Kidney (tissue), 14 donors: ENCODE results near the gene HOGA1. TPM values are rescaled to one million over a fixed set of nuclear protein-coding genes. Genes with fewer than 3 reads are reported as not detected.

Experiments used
- DNase-seq, 5 donors: peaks; one replicate each; pipeline ENCODE4 v3.0.0-alpha.2; 2013 to 2020
- FAIRE-seq: peaks from 2 replicates; lab custom pipeline; 2012; peaks lifted over from hg19 to GRCh38; lab: Jason Lieb, UNC
- H3K27ac ChIP-seq, 2 donors: one replicate each; pipeline ENCODE4 v1.7.0; 2013; ENCODE audit warnings: low read depth in 2 of 2, low read length in 2 of 2, inconsistent platforms in 1 of 2
- H3K27me3 ChIP-seq: one replicate; pipeline ENCODE4 v1.7.1; 2013; ENCODE audit warnings: low read length, inconsistent platforms; ENCODE audit not compliant: control insufficient read depth, insufficient read depth
- H3K36me3 ChIP-seq, 3 donors: one replicate each; pipeline versions ENCODE4 v1.7.0 to v1.7.1; 2013; ENCODE audit warnings: low read length in 3 of 3, control low read depth in 1 of 3, inconsistent platforms in 1 of 3; ENCODE audit not compliant: insufficient read depth in 3 of 3, control insufficient read depth in 2 of 3
- H3K4me1 ChIP-seq, 3 donors: one replicate each; pipeline versions ENCODE4 v1.7.0 to v1.7.1; 2013; ENCODE audit warnings: low read length in 3 of 3, inconsistent platforms in 1 of 3, low read depth in 1 of 3; ENCODE audit not compliant: control insufficient read depth in 2 of 3, insufficient read depth in 2 of 3
- H3K4me3 ChIP-seq, 3 donors: one replicate each; pipeline versions ENCODE4 v1.7.0 to v1.8.1; 2013; ENCODE audit warnings: low read length in 3 of 3, control low read depth in 1 of 3, inconsistent platforms in 1 of 3
- H3K9ac ChIP-seq, 3 donors: one replicate each; pipeline versions ENCODE4 v1.7.0 to v1.7.1; 2013; ENCODE audit warnings: low read length in 3 of 3, control low read depth in 1 of 3, inconsistent platforms in 1 of 3
- H3K9me3 ChIP-seq, 3 donors: one replicate each; pipeline versions ENCODE4 v1.7.0 to v1.7.1; 2013; ENCODE audit warnings: low read length in 3 of 3, control low read depth in 1 of 3, inconsistent platforms in 1 of 3; ENCODE audit not compliant: control insufficient read depth in 2 of 3, insufficient read depth in 1 of 3
- intact Hi-C: fragments of 100-400 bp; cut with DNase I; formaldehyde crosslinking; loops from one replicate; pipeline ENCODE4 v1.11.1; 2022
- polyA plus RNA-seq: library from polyadenylated mRNA; stranded (reverse); fragments of 350-450 nt; fragmentation: Illumina TruSeq; extraction: RNeasy Lipid Tissue Mini Kit (QIAGEN cat#74804); gene quantifications from one replicate; pipeline ENCODE4 v1.2.3, GENCODE V29; 2014; ENCODE audit warnings: low read depth, low replicate concordance; ENCODE audit not compliant: insufficient read depth
- total RNA-seq: library from RNA; stranded (reverse); fragmentation: NEBNext Ultra II Directional; extraction: Animal tissue kit (Norgen Biotek cat#: 25700); gene quantifications from one replicate; pipeline ENCODE4 v1.2.1, GENCODE V29; 2021
- TF ChIP-seq, protein P1 (sequence below): IDR thresholded peaks from 3 replicates; pipeline ENCODE4 v1.5.1; 2012; ENCODE audit warnings: mild to moderate bottlenecking, moderate library complexity, borderline replicate concordance; ENCODE audit not compliant: insufficient read depth; ENCODE audit errors: extremely low read depth
- donor health status: control.
- donor health status: control.
- donor health status: control.
- donor health status: control.
- donor health status: control.
- donor health status: DM: yes; HTN: yes; CAD: no.
- donor health status: Normal renal cell carcinoma (clear cell type).

Gene HOGA1
- total and polyA plus RNA-seq, 2 donors from 2014 or later, result 28.8 to 100 TPM

DNA sequence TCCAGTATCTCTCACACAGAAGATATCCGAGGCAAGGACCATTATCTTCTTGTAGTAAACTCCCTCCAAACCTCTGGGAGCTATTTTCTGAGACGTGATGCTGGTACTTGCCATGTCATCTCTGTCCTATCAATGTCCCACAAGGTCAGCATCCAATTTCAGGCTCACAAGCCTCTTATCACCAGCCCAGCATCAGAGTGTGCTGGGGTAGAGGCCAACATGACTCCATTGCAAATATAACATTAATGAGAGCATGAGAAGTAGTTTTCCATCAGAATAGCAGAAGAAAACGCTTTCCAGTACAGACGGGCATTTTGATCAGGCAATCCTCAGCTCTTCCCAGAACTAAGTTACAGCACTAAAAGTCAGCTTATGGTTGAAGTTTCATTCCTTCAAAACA is 43.5 kb downstream of the HOGA1 start:
- DNase-seq (no peak), FAIRE-seq (no peak)
- intact Hi-C loops, result no loop called here
- Histone ChIP-seq H3K36me3 (no peaks in the 10 kb centered on the region), H3K27ac (no peak overlapping the region), H3K4me1 (peaks cover 0 to 7% (median 5%) of the 10 kb centered on the region in 3 donors), H3K9me3 (no peaks in the 10 kb centered on the region), H3K27me3 (no peaks in the 10 kb centered on the region), H3K9ac (no peak overlapping the region), H3K4me3 (no peak overlapping the region)
- TF ChIP-seq, protein P1, sequence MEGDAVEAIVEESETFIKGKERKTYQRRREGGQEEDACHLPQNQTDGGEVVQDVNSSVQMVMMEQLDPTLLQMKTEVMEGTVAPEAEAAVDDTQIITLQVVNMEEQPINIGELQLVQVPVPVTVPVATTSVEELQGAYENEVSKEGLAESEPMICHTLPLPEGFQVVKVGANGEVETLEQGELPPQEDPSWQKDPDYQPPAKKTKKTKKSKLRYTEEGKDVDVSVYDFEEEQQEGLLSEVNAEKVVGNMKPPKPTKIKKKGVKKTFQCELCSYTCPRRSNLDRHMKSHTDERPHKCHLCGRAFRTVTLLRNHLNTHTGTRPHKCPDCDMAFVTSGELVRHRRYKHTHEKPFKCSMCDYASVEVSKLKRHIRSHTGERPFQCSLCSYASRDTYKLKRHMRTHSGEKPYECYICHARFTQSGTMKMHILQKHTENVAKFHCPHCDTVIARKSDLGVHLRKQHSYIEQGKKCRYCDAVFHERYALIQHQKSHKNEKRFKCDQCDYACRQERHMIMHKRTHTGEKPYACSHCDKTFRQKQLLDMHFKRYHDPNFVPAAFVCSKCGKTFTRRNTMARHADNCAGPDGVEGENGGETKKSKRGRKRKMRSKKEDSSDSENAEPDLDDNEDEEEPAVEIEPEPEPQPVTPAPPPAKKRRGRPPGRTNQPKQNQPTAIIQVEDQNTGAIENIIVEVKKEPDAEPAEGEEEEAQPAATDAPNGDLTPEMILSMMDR, result no peak

DNA sequence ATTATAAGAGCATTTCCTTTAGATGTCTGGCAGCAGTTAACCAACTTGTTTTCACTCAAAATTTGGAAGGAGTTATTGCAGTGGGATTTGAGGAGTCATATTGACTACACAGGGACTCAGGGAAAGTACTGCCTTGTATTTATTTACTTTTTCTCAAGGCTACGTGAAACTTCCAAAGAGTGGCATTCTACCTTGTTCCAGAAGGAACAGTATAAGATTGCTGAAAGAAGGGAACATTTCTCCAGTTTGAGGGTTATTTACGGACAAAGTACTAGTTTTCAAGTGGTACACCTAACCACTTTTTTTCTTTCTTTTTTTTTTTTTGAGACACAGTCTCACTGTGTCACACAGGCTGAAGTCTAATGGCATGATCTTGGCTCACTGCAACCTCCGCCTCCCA is 44.0 kb downstream of the HOGA1 start:
- DNase-seq, result no peak
- Histone ChIP-seq H3K9me3 (no peaks in the 10 kb centered on the region), H3K27me3 (no peaks in the 10 kb centered on the region), H3K4me3 (no peak overlapping the region), H3K4me1 (peaks cover 0 to 5% (median 4%) of the 10 kb centered on the region in 3 donors), H3K27ac (no peak overlapping the region), H3K9ac (no peak overlapping the region), H3K36me3 (no peaks in the 10 kb centered on the region)
- intact Hi-C loops, result no loop called here
- TF ChIP-seq, protein P1, result no peak
- no peak for FAIRE-seq

DNA sequence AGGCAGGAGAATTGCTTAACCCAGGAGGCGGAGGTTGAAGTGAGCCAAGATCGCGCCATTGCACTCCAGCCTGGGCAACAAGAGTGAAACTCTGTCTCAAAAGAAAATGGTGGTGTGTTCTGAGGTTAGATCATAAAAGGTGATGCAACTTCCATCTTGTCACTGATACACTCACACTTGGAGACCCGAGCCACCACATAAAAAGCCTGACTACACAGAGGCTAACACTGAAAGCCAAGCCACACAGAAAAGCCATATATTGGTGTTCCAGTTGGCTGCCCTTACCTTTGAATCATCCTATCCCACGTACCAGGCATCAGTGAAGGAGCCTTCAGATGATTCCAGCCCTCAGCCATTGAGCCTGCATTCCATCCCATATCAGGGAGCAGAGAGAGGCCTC is 45.1 kb downstream of the HOGA1 start:
- TF ChIP-seq, protein P1, result no peak
- intact Hi-C loops, result no loop called here
- Histone ChIP-seq H3K9me3 (no peaks in the 10 kb centered on the region), H3K9ac (no peak overlapping the region), H3K36me3 (no peaks in the 10 kb centered on the region), H3K4me3 (no peak overlapping the region), H3K27ac (no peak overlapping the region), H3K4me1 (peaks cover 0 to 7% (median 0%) of the 10 kb centered on the region in 3 donors), H3K27me3 (no peaks in the 10 kb centered on the region)
- FAIRE-seq, result no peak
- no peak for DNase-seq

DNA sequence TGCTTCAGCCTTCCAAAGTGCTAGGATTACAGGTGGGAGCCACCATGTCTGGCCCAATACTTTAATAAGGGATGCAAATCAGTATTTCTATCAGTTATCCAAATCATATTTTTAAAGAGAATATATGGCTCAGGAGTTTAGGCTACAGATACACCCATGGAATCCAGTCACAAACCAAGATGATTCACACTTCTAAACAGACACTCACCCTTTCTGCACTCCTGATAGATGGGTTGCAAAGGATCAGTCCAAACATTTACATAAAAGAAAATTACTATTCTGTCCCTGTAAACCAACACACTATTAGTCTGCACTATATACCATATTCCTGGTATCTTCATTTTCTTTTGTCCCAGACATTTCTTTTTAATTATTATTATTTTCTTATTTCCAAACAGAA is 46.9 kb downstream of the HOGA1 start:
- no peaks in the 10 kb centered on the region for H3K27me3 ChIP-seq
- no peak overlapping the region for H3K4me3 ChIP-seq
- FAIRE-seq, result no peak
- H3K9ac ChIP-seq, result no peak overlapping the region
- TF ChIP-seq, protein P1, result no peak
- peaks cover 0 to 7% (median 0%) of the 10 kb centered on the region in 3 donors for H3K4me1 ChIP-seq
- DNase-seq, result no peak
- H3K9me3 ChIP-seq, result no peaks in the 10 kb centered on the region
- no peak overlapping the region for H3K27ac ChIP-seq
- H3K36me3 ChIP-seq, result no peaks in the 10 kb centered on the region
- intact Hi-C loops, result no loop called here
